ENCODE measurements around the gene FASTK.

GRCh38 chr7:151095123-151095797, 14.7 kb upstream of the FASTK start:
- TF ChIP-seq CTCF (IDR thresholded peaks at IDR 0.05) = no peak
- no peak for TF ChIP-seq POLR2AphosphoS5 (IDR thresholded peaks at IDR 0.05)
- TF ChIP-seq POLR2A (IDR thresholded peaks at IDR 0.05) = no peak
